Hypothalamus (tissue), 51 donors: ENCODE data around the gene OR9A2.
A peak's percentile ranks its signal among the peaks of the same experiment; 100 is the strongest.

ENCODE experiments used
- DNase-seq, 51 donors: peaks; one replicate each; lab custom pipeline; 2025; lab: John Stamatoyannopoulos, UW

The OR9A2 gene, protein sequence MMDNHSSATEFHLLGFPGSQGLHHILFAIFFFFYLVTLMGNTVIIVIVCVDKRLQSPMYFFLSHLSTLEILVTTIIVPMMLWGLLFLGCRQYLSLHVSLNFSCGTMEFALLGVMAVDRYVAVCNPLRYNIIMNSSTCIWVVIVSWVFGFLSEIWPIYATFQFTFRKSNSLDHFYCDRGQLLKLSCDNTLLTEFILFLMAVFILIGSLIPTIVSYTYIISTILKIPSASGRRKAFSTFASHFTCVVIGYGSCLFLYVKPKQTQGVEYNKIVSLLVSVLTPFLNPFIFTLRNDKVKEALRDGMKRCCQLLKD

DNA sequence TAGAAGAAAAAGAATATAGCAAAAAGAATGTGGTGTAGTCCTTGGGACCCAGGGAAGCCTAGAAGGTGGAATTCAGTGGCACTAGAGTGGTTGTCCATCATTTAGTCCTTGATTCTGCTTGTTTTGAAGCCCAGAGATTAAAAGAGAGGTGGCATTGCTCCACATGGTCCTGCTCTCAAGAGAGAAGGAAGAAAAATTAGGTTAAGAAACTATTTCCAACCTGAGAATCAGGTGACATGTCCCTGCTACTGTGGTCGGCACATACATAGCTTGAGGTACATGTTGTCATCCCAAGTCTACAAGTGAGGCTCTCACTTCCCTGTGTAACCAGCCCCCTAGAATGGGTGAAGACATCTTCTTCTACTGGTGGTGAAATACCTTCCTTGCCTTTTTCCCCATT, at the start of gene OR9A2:
Gene OR9A2 (minus strand): TSS at position 101 of the 400 bp plus-strand sequence. CDS start 0 bp downstream, at position 101.
- no peak for DNase-seq

DNA sequence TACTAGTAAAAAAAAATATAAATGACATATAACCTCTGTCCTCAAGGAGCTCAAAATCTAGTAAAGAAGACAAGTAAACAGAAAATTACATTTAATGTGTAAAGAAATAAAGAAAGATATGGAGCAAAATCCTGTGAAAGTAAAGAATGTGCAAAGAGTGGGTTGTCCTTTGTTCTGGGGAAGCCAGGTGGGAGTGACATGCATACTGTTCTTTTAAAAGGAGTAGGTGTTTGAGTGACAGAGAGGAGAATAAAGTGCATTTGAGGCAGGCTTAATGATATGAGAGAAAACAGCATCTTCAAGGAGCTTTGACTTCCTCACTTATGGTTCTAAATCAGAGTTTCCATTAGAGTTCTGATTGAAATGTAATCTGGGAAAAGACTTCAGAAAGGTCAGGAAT, 47.2 kb upstream of the OR9A2 start:
- peak in 1 of 51 donors; percentile 4 for DNase-seq

DNA sequence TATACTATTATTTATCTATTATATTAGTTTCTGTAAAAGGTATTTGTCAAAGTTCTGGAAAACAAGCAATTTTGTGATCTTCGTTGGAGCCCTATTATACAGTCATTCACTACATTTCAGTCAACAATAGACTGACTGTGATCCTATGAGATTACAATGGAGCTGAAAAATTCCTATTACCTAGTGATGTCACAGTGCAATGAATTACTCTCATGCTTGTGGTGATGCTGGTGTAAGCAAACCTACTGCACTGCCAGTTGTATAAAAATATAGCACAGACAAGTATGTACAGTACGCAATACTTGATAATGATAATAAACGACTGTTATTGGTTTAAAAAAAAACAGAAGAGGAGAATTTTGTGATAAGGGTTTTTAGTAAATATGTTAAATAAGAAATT, 46.6 kb upstream of the OR9A2 start:
- DNase-seq, result no peak

DNA sequence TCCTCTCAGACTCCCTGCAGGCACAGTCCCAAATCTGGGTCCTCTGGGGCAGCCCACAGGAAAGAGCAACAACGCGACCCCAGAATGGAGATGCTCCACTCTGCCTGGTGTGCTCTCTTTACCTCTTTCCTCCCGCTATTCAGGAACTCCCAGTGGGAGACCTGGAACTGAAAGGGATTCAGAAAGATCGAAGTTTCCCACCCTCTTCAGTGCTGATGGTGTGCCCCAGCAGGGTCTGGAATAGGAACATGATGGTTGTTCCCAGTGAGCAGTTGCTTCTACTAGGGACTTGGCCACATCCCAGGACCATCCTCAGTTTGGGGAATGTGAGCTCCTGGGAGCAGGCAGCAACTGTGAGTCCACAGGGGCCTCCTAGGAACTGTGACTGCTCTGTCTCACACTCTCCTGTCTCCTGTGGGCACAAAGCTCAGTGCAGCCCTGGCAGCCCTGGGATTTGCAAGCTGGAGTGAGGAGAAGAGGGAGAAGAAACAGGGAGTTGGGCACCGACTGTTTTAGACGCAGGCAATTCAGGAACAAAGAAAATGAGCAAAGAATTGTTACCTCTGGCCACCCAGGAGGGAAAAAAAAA, 43.1 kb upstream of the OR9A2 start:
- no peak for DNase-seq

DNA sequence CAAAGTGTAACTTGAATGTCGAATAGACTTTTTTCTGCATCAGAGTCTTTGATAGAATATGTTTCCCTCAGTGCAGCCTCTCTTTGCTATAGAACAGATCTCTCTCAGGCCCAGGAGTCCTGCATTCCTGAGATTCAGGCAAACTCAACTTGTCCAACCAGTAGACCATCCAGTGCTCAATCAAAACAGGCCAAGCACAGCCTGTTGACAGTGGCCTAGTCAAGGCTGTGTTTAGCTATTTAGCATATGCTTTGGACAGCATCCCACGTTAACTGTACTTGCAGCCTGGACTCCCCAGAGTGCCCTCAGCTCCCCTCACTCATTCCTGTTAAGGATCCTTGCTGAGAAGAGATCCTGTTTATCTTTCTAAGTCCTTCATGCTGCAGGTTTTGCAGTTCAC, 41.5 kb upstream of the OR9A2 start:
- DNase-seq, result no peak

DNA sequence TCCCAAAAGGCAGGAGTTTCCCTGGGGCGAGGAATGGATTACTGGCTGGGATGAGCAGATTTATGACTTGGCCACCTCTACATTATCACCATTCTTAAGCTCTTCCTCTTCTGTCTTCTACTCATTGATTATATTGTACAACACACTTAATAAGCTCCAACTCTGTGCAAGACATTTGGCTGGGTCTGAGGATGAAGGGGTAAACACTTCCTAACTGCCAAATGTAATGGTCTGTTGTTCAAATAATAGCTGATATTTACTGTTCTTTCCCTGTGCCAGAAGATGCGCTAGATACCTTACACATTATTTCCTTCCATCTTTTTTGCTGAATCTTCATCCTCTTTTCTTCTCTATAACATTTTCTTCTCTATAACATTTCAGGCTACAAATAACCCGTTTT, 36.8 kb upstream of the OR9A2 start:
- no peak for DNase-seq

DNA sequence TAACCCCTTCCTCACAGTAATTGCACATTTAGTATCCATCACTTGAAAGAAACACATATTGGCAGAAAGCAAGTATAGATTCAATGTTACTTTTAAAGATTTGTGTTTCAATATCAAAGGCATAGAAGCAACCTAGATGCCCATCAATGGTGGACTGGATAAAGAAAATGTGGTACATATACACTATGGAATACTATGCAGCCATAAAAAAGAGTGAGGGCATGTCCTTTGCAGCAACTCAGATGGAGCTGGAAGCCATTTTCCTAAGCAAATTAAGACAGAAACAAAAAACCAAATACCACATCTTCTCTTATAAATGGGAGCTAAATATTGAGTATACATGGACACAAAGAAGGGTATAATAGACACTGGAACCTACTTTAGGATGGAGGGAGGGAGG, 28.8 kb upstream of the OR9A2 start:
- DNase-seq, result no peak

DNA sequence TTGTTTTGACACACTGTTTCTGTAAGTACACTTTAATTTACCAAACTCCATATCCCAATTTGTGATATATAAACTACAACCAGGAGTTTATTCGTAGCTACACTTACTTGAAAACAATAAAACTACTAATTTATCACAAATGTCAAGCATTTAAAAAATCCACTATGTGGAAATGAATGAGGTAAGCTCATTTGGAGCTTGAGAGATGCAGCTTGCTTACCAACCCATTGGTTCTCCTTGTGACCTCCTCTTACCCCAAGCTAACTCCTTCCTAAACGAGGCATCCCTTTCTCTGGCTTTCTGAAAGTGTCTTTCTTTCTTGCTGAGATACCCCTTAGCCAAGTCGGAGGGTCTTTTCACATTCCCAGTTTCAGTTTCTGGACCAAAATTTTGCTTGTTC, 27.7 kb upstream of the OR9A2 start:
- no peak for DNase-seq

DNA sequence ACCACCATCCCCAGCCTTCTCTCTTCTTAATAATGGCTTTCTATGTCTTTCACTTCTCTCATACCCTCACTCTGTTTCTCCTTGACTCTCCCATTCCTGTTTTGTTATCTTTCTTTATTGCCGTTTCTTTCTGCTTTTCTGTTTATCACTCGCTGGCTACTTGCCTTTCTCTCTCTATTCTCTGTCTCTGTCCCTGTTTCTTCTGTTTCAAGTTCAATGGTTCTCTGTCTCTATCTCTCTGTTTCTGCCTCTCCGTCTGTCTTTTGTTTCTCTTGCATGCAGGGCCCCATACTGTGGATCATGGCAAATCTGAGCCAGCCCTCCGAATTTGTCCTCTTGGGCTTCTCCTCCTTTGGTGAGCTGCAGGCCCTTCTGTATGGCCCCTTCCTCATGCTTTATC, 25.1 kb upstream of the OR9A2 start, which contains the start of gene OR6V1:
Gene OR6V1 (plus strand): TSS at position 301 of the 400 bp plus-strand sequence. CDS start 0 bp downstream, at position 301.
- no peak for DNase-seq

DNA sequence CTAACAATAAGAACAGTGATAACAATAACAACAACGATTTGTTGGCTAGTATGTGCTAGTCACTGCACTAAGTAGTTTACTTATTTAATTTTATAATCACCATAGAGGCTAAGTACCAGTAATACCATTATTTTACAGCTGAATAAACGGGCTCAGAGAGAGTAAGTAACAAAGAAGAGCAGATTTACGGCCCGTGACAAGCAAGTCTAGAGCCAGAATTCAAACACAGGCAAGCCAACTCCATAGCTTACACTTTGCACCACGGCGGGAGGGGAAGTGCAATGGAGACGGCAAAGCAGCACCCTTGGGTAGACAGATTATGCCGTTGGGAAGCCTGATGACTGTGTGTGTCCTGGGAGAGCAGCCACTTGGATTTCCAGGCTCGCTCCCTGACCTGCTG, 24.0 kb upstream of the OR9A2 start:
- DNase-seq, result no peak

DNA sequence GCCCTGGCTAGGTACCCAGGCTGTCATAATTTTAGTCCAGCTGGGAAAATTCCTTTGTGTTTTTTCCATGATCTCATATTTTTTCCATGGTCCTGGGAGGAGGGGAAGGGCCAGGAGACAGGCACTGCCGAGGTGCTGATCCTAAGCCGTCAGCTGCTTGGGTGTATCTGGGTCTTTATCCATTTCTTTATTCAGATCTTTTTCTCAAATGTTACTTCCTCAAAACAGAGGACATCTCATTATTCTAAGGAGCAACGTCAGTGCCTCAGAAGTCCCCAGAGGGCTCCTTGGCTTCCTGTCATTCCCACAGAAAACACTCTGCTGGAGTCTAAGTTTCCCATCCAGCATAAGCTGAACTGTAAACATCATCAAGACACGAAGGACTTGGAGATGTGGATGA, 22.4 kb upstream of the OR9A2 start:
- DNase-seq, result no peak

DNA sequence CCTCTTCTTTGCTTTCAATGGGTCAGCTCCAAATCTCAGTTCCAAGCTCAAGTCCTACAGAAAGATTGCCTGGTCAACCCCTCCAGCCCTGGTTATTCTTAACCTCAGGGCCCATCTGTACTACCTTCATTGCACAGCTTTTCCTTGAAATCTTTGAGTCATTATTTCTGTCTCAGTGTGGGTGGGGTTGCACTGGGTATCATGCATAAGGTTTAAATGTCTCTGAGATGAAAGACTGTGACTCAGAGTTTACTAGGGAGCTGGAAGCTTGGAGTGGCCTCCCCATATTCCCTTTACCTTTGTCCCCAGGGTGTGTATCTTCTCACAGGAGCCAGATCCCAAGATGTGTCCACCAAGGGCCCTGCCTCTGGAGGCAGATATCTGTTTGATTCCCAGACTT, 21.9 kb upstream of the OR9A2 start:
- DNase-seq, result no peak

DNA sequence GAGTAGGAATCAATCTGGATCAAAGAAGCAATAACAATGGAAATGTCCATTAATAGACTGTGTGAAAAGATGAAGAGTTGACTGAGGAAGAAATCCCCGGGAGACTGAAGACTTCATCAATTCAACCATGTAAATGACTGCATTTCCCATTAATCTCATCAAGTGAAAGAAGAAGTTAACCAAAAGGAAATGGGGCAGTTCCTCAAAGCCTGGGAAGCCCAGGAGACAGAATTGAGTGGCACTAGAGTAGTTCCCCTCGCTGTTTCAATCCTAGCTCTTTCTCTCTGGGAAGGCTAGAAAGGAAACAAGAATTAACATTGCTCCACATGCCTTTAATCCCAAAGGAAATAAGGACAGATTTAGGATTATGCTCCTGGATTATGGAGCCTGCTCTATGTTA, 20.4 kb upstream of the OR9A2 start:
- DNase-seq, result no peak

DNA sequence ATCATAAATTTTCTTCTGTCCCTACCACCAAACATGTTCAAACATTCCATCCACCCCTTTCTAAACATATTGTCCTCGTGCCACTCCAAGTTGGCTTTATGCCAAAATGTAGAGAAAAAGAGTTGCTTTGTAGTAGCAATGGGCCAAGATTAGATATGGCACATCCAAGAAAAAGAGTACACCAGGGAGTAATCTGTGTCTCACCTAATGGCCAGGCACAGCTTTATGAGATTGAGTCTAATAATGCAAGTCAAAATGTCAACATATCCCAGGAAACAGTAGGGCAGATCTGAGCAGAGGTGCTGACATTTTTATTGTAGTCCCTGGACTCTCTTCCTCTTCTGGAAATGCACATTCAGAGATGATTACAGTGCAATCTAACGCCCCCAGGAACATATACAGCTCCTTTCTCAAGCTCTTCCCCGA, 19.5 kb upstream of the OR9A2 start:
- DNase-seq, result no peak

DNA sequence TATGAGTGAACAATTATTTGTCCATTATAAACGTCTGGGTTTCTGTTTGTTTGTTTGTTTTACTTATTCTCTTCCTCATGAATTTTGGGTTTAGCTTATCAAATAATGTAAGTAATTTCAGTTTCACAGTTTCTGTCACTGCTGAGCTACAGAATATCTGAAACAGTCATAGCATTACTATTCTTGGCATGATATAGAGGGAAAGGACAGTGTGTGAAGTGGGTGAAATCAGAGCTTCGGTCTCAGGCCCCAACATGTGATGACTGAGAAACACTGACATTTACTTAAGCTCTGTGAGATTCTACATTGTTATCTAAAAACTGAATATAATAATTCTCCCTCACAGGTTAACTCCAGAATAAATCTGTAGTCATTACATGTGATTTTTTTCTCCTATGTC, 16.5 kb upstream of the OR9A2 start:
- no peak for DNase-seq

DNA sequence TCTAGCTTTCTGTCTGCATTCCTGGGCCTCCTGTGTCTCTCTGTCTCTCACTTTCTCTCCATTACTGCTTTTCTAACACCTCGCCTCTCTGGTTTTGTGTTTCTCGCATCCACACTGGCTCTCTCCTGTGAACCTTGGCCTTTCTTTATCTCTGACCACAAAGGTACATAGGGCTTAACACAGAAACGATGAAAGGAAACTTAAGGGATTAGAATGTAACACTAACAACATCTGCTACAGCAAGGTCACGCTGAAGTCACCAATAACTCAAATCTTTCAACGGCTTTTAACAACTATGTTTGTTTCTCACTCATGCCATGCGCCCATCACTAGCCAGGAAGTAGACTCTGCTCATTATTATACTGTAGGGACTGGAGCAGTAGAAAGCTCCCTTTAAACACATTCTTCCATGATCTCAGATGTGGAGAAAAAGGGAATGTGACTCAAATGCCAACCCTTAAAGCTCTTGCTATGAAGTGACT, 15.9 kb upstream of the OR9A2 start:
- no peak for DNase-seq

DNA sequence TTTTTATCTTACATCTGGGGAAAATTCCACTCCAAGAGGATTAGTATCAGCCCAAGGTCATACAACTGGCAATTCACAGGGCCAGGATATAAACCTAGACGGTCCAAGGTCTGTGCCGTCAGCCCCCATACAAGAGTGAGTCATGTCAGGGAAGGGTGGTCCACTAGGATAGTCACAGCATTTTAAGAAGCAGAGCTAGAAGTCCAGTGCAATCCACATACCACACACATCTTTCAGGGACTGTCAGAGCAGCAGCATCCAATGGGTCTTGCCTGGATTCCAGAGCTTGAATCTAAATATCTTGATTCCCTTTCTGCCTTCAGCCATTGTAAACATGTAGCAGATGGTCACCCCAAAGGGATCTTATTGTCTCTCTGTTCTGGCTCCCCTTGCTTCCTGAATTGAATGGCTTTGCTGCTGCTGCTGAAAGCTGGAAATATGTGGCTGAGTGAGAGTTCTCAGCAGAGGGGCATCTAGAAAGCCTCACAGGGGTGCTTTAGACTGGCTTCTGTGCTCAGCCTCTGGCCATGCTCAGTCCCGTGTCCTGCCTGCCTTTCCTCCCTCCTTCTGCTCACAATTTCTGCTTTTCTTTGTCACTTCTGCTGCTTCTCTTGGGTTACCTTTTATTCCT, 15.3 kb upstream of the OR9A2 start:
- DNase-seq, result no peak

DNA sequence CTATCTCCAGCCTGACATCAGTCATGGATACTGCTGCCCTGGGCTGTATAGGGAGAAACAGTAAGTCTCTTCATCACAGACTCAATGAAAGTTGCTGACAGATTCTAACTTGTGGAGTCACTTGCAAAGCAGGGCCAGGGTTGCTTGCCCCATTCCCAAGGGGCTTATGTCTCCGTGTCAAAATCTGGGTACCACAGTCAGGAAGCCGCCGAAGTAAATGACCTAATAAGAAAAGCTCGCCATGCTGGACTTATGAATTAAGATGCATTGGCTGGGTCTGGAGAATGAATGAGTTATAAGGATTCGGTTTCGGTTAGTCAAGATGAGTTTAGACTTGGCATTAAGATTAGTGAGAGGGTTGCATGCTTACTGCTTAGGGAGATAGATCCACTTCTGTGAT, 14.4 kb upstream of the OR9A2 start:
- no peak for DNase-seq

DNA sequence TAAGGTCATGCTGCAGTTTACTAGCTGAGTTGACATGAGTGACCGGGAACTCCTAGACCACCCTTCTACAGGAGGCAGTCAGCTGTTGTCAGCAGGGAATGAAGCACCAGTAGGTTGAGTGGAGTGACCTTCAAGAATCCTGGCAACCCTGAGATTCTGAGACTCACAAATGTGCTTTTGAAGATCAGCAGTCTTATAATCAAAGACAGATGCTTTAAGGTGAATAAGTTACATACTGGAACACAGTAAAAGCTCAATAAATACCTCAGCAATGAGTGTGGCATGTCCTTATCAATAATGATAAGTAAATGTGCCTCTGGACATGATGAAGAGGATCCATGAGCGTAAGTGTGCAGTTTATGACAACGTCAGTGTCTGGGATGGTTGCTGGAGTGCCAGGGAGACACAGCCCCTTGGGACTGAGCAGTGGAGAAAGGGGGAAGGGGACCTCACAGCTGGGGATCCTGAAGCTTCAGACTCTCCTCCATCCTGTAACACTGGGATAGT, 13.3 kb upstream of the OR9A2 start:
- no peak for DNase-seq

DNA sequence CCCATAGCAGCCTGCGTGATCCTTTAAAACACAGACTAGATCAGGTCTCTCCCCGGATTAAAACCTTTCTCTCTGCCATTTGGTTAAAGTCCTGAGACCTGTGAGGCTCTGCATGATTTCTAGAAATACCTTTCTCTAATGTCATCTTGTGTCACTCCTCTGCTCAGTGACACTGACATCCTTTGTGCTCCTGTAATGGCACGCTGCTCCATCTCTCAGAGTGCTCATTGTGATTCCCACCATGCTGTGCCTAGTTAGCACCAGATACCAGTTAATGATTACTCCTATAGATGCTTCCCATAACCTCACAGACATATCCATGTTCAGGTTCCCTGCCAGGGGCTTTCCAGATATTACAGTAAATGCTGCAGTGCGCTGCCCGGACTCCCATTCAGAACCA, 11.7 kb upstream of the OR9A2 start:
- no peak for DNase-seq

DNA sequence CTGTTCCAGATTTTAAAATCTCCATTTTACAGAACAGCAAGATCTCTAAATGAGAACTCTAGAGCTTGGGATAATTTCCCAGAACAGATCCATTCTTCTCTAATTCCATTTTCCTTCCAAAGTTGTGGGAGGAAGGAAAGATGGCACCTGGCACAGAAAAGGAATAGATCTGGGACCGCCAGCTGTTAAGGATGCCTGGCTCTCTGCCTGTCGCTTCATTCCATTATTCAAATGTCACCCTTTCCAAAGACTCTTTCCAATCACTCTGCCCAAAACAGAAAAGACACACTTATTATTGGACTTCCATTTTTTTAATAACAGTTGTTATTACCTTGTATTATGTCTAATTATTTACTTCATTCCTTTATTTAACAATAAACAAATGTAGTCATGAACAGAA, 751 bp upstream of the OR9A2 start:
- no peak for DNase-seq

DNA sequence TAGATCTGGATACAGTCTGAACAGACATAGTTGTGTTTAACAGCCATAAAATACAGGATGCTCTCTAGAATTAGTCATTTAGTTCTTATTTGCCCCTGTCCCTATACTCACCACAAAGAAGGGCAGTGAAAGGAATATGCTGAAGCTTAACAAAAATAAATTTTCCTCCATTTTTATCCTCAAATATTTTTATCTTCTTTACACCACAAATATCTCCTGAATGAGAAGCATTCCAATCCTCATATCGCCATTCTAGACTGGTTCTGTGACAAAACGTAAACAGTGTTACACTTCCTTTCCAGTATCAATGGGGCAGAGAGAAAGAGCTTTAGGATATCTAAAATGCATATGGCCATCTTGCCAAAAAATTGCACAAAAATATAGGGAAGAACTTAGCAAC, 1.6 kb downstream of the OR9A2 start:
- DNase-seq, result no peak
